A172 (cell line): Measurements from ENCODE around the gene ARMC8. TPM values are rescaled to one million over a fixed set of nuclear protein-coding genes. Genes with fewer than 3 reads are reported as not detected.
A peak's percentile ranks its signal among the peaks of the same experiment; 100 is the strongest.

ENCODE experiments used
- DNase-seq: peaks from one replicate; pipeline ENCODE4 v3.0.0-alpha.2; 2015; ENCODE audit warnings: low spot score
- total RNA-seq: library from RNA; depleted of rRNA; stranded (reverse); fragments of >200 nt; shearing (Covaris generic); gene quantifications from 2 replicates; pipeline ENCODE4 v1.2.3, GENCODE V29; 2014

Gene ARMC8
- total RNA-seq, 1 experiment from 2014 or later = 65.1 TPM

GRCh38 chr3:138242466-138242865 lies 55.4 kb downstream of the ARMC8 start:
- no peak for DNase-seq

GRCh38 chr3:138245026-138245425 lies 57.9 kb downstream of the ARMC8 start:
- DNase-seq = no peak

GRCh38 chr3:138249636-138250035 lies 62.5 kb downstream of the ARMC8 start:
- no peak for DNase-seq

- no peak for DNase-seq
Measured at GRCh38 chr3:138253609-138254008, 66.5 kb downstream of the ARMC8 start.

GRCh38 chr3:138254216-138254615 lies 67.1 kb downstream of the ARMC8 start:
- no peak for DNase-seq

- peak; percentile 42 for DNase-seq
Measured at GRCh38 chr3:138256022-138256421, 68.9 kb downstream of the ARMC8 start.

- no peak for DNase-seq
Measured at GRCh38 chr3:138257986-138258385, 70.9 kb downstream of the ARMC8 start.

- no peak for DNase-seq
Measured at GRCh38 chr3:138259126-138259525, 72.0 kb downstream of the ARMC8 start.

- DNase-seq = no peak
Measured at GRCh38 chr3:138260611-138261010, 73.5 kb downstream of the ARMC8 start.

- no peak for DNase-seq
Measured at GRCh38 chr3:138263104-138263503, 76.0 kb downstream of the ARMC8 start.

- DNase-seq = no peak
Measured at GRCh38 chr3:138265745-138266144, 78.6 kb downstream of the ARMC8 start.

GRCh38 chr3:138267083-138267482 lies 80.0 kb downstream of the ARMC8 start:
- no peak for DNase-seq

GRCh38 chr3:138270245-138270644 lies 83.1 kb downstream of the ARMC8 start:
- no peak for DNase-seq

- no peak for DNase-seq
Measured at GRCh38 chr3:138271189-138271794, 84.2 kb downstream of the ARMC8 start.

- DNase-seq = no peak
Measured at GRCh38 chr3:138281561-138281960, 94.5 kb downstream of the ARMC8 start.

- no peak for DNase-seq
Measured at GRCh38 chr3:138282836-138283235, 95.7 kb downstream of the ARMC8 start.

GRCh38 chr3:138284079-138284478 lies 97.0 kb downstream of the ARMC8 start:
- no peak for DNase-seq

GRCh38 chr3:138284957-138285477 lies 97.9 kb downstream of the ARMC8 start:
- DNase-seq = no peak

GRCh38 chr3:138289260-138289659 lies 102.2 kb downstream of the ARMC8 start:
- no peak for DNase-seq

GRCh38 chr3:138289701-138290100 lies 102.6 kb downstream of the ARMC8 start:
- DNase-seq = no peak

- no peak for DNase-seq
Measured at GRCh38 chr3:138296639-138297038, 109.5 kb downstream of the ARMC8 start.

GRCh38 chr3:138297059-138297607 lies 110.0 kb downstream of the ARMC8 start:
- DNase-seq = no peak

GRCh38 chr3:138297876-138298275 lies 110.8 kb downstream of the ARMC8 start:
- DNase-seq = no peak

- DNase-seq = no peak
Measured at GRCh38 chr3:138300647-138301046, 113.5 kb downstream of the ARMC8 start.
